DOHH2 (cell line): ENCODE results near the gene ADAMTSL4.

Experiments
- H3F3A ChIP-seq: fragments of 200-600 bp; sonication (generic), shearing (Covaris generic); 2 replicates; pipeline ENCODE4 v1.6.0; 2016; ENCODE audit warnings: antibody characterized with exemption, mild to moderate bottlenecking; ENCODE audit not compliant: control insufficient read depth, insufficient read depth
- H3K27ac ChIP-seq: fragments of 200-600 bp; sonication (generic); 2 replicates; pipeline ENCODE4 v1.5.1; 2014; ENCODE audit warnings: low read depth, mild to moderate bottlenecking, low read length, moderate library complexity
- H3K27me3 ChIP-seq: fragments of 200-600 bp; sonication (generic); 2 replicates; pipeline ENCODE4 v1.6.1; 2014; ENCODE audit warnings: mild to moderate bottlenecking, low read length, mixed read lengths; ENCODE audit not compliant: control insufficient read depth
- H3K36me3 ChIP-seq: fragments of 200-600 bp; sonication (generic); 2 replicates; pipeline ENCODE4 v1.6.1; 2014; ENCODE audit warnings: mild to moderate bottlenecking, low read length, moderate library complexity, mixed read lengths; ENCODE audit not compliant: control insufficient read depth
- H3K4me1 ChIP-seq: fragments of 200-600 bp; sonication (generic); 2 replicates; pipeline ENCODE4 v1.6.1; 2014; ENCODE audit warnings: mild to moderate bottlenecking, low read length, mixed read lengths; ENCODE audit not compliant: control insufficient read depth
- H3K4me2 ChIP-seq: fragments of 200-600 bp; sonication (generic); 2 replicates; pipeline ENCODE4 v1.6.0; 2014; ENCODE audit warnings: mild to moderate bottlenecking, low read length, moderate library complexity
- H3K4me3 ChIP-seq: fragments of 200-600 bp; sonication (generic); 2 replicates; pipeline ENCODE4 v1.5.1; 2014; ENCODE audit warnings: mild to moderate bottlenecking, low read length, mixed read lengths
- H3K79me2 ChIP-seq: fragments of 200-600 bp; sonication (generic); 2 replicates; pipeline ENCODE4 v1.6.1; 2014; ENCODE audit warnings: mild to moderate bottlenecking, low read length, mixed read lengths; ENCODE audit not compliant: control insufficient read depth
- H3K9me2 ChIP-seq: fragments of 200-600 bp; sonication (generic); replicated peaks from 2 replicates; pipeline ENCODE4 v1.6.1; 2014; ENCODE audit warnings: mild to moderate bottlenecking, low read length, mixed read lengths; ENCODE audit not compliant: control insufficient read depth
- H3K9me3 ChIP-seq: fragments of 200-600 bp; sonication (generic); 2 replicates; pipeline ENCODE4 v1.6.1; 2014; ENCODE audit warnings: antibody characterized with exemption, low read length, mixed read lengths; ENCODE audit not compliant: control insufficient read depth, insufficient read depth
- H4K20me1 ChIP-seq: fragments of 200-600 bp; sonication (generic); 2 replicates; pipeline ENCODE4 v1.6.0; 2014; ENCODE audit warnings: low read depth, mild to moderate bottlenecking, antibody characterized with exemption, low read length, moderate library complexity; ENCODE audit not compliant: control insufficient read depth, insufficient read depth
- CTCF ChIP-seq: fragments of 200-600 bp; sonication (generic); IDR thresholded peaks from one replicate; pipeline ENCODE4 v1.5.1; 2014; ENCODE audit warnings: antibody characterized with exemption, mild to moderate bottlenecking, low read depth, low read length; ENCODE audit not compliant: poor library complexity, severe bottlenecking
- EZH2phosphoT487 ChIP-seq: fragments of 200-600 bp; sonication (generic); IDR thresholded peaks from 2 replicates; pipeline ENCODE4 v1.6.1; 2017; ENCODE audit warnings: borderline replicate concordance, mild to moderate bottlenecking, antibody characterized with exemption, low read length, moderate library complexity, mixed read lengths

Gene ADAMTSL4

GRCh38 chr1:150555198-150555970 lies 6.2 kb downstream of the ADAMTSL4 start:
- Histone ChIP-seq H3K27me3 (peaks cover 19% of the 10 kb centered on the region), H3F3A (peaks cover under 1% of the 10 kb centered on the region; the same call in 1 of the 2 replicates), H3K4me2 (no peak overlapping the region), H3K79me2 (no peaks in the 10 kb centered on the region), H4K20me1 (no peaks in the 10 kb centered on the region), H3K9me2 (no peaks in the 10 kb centered on the region), H3K4me1 (peaks cover 14% of the 10 kb centered on the region), H3K9me3 (no peaks in the 10 kb centered on the region), H3K27ac (no peak overlapping the region), H3K36me3 (no peaks in the 10 kb centered on the region), H3K4me3 (no peak overlapping the region)
- TF ChIP-seq CTCF, result no peak
- TF ChIP-seq EZH2phosphoT487, result no peak

- Histone ChIP-seq H3F3A (peaks cover 2% of the 10 kb centered on the region; the same call in 1 of the 2 replicates), H3K27ac (no peak overlapping the region), H3K36me3 (no peaks in the 10 kb centered on the region), H4K20me1 (no peaks in the 10 kb centered on the region), H3K9me3 (no peaks in the 10 kb centered on the region), H3K4me3 (no peak overlapping the region), H3K4me1 (peaks cover 23% of the 10 kb centered on the region), H3K4me2 (no peak overlapping the region), H3K27me3 (peaks cover 11% of the 10 kb centered on the region), H3K9me2 (no peaks in the 10 kb centered on the region), H3K79me2 (no peaks in the 10 kb centered on the region)
- TF ChIP-seq EZH2phosphoT487 (no peak), CTCF (no peak)
These were observed 7.0 kb downstream of the ADAMTSL4 start for GRCh38 chr1:150555971-150556865.

- Histone ChIP-seq H3K4me2 (no peak overlapping the region), H3K27me3 (peaks cover 2% of the 10 kb centered on the region), H3K4me1 (peaks cover 30% of the 10 kb centered on the region), H3K27ac (no peak overlapping the region), H3K79me2 (no peaks in the 10 kb centered on the region), H3F3A (peaks cover 5% of the 10 kb centered on the region; the same call in 1 of the 2 replicates), H3K4me3 (no peak overlapping the region), H3K9me2 (no peaks in the 10 kb centered on the region), H4K20me1 (no peaks in the 10 kb centered on the region), H3K36me3 (no peaks in the 10 kb centered on the region), H3K9me3 (no peaks in the 10 kb centered on the region)
- TF ChIP-seq EZH2phosphoT487, result no peak
- TF ChIP-seq CTCF, result no peak
These were observed 7.9 kb downstream of the ADAMTSL4 start for GRCh38 chr1:150557065-150557600.
